ENCODE data around the gene DRP2. TPM values are rescaled to one million over a fixed set of nuclear protein-coding genes. Genes with fewer than 3 reads are reported as not detected.

The DRP2 gene
- total RNA-seq, 1 experiment from 2014 or later = 0.40 TPM

- POLR2A ChIA-PET = no interaction called here
- Mint-ChIP-seq H3K4me1 (ENCODE audit: insufficient read depth, unreplicated experiment) (no peaks in the 10 kb centered on the region), H3K27me3 (ENCODE audit: insufficient read depth, unreplicated experiment) (peaks cover 40% of the 10 kb centered on the region), H3K36me3 (ENCODE audit: insufficient read depth, unreplicated experiment) (no peaks in the 10 kb centered on the region), H3K4me3 (ENCODE audit: unreplicated experiment) (no peak overlapping the region), H3K9me3 (ENCODE audit: unreplicated experiment) (no peaks in the 10 kb centered on the region), H3K27ac (ENCODE audit: low read depth, unreplicated experiment) (no peak overlapping the region)
- no peak for TF ChIP-seq CTCF (IDR thresholded peaks at IDR 0.05; ENCODE audit: unreplicated experiment)
- CTCF ChIA-PET = interaction anchor here (0.6 kb wide), 1 partner anchor 27 kb away, joined by 3 read pairs; no protein-coding TSS in a partner anchor
- DNase-seq (ENCODE audit: unreplicated experiment) = no peak
- BruUV-seq (replicated peaks) = no TSS peak
- intact Hi-C loops (cut with micrococcal nuclease) = no loop called here
Observed at GRCh38 chrX:101190736-101191135, 28.9 kb upstream of the DRP2 start.

GRCh38 chrX:101191217-101191750 lies 28.3 kb upstream of the DRP2 start:
- ChIA-PET POLR2A (no interaction called here), CTCF (interaction anchor here (0.6 kb wide), 1 partner anchor 27 kb away, joined by 3 read pairs; no protein-coding TSS in a partner anchor)
- Mint-ChIP-seq H3K27ac (ENCODE audit: low read depth, unreplicated experiment) (no peak overlapping the region), H3K36me3 (ENCODE audit: insufficient read depth, unreplicated experiment) (no peaks in the 10 kb centered on the region), H3K4me1 (ENCODE audit: insufficient read depth, unreplicated experiment) (no peaks in the 10 kb centered on the region), H3K9me3 (ENCODE audit: unreplicated experiment) (no peaks in the 10 kb centered on the region), H3K4me3 (ENCODE audit: unreplicated experiment) (no peak overlapping the region), H3K27me3 (ENCODE audit: insufficient read depth, unreplicated experiment) (peaks cover 40% of the 10 kb centered on the region)
- intact Hi-C loops (cut with micrococcal nuclease) = no loop called here
- BruUV-seq (replicated peaks) = no TSS peak
- no peak for TF ChIP-seq CTCF (IDR thresholded peaks at IDR 0.05; ENCODE audit: unreplicated experiment)
- no peak for DNase-seq (ENCODE audit: unreplicated experiment)

- Mint-ChIP-seq H3K9me3 (ENCODE audit: unreplicated experiment) (no peaks in the 10 kb centered on the region), H3K27me3 (ENCODE audit: insufficient read depth, unreplicated experiment) (peaks cover 25% of the 10 kb centered on the region), H3K4me1 (ENCODE audit: insufficient read depth, unreplicated experiment) (no peaks in the 10 kb centered on the region), H3K36me3 (ENCODE audit: insufficient read depth, unreplicated experiment) (no peaks in the 10 kb centered on the region), H3K27ac (ENCODE audit: low read depth, unreplicated experiment) (no peak overlapping the region), H3K4me3 (ENCODE audit: unreplicated experiment) (no peak overlapping the region)
- TF ChIP-seq CTCF (IDR thresholded peaks at IDR 0.05; ENCODE audit: unreplicated experiment) = no peak
- intact Hi-C loops (cut with micrococcal nuclease) = no loop called here
- BruUV-seq (replicated peaks) = no TSS peak
- ChIA-PET CTCF (interaction anchor here (0.6 to 0.7 kb wide), 2 partner anchors 49 to 55 kb away, joined by 3 read pairs; no protein-coding TSS in a partner anchor), POLR2A (no interaction called here)
- DNase-seq (ENCODE audit: unreplicated experiment) = no peak
Observed at GRCh38 chrX:101195442-101196173, 24.0 kb upstream of the DRP2 start.

GRCh38 chrX:101203761-101204351 lies 15.7 kb upstream of the DRP2 start:
- no peak for TF ChIP-seq CTCF (IDR thresholded peaks at IDR 0.05; ENCODE audit: unreplicated experiment)
- no peak for DNase-seq (ENCODE audit: unreplicated experiment)
- ChIA-PET POLR2A (no interaction called here), CTCF (no interaction called here)
- Mint-ChIP-seq H3K9me3 (ENCODE audit: unreplicated experiment) (no peaks in the 10 kb centered on the region), H3K27ac (ENCODE audit: low read depth, unreplicated experiment) (no peak overlapping the region), H3K4me3 (ENCODE audit: unreplicated experiment) (no peak overlapping the region), H3K4me1 (ENCODE audit: insufficient read depth, unreplicated experiment) (no peaks in the 10 kb centered on the region), H3K36me3 (ENCODE audit: insufficient read depth, unreplicated experiment) (no peaks in the 10 kb centered on the region), H3K27me3 (ENCODE audit: insufficient read depth, unreplicated experiment) (peaks cover 33% of the 10 kb centered on the region)
- intact Hi-C loops (cut with micrococcal nuclease) = loop anchor here (10.0 kb wide), 1 partner anchor 519 kb away; no protein-coding TSS in a partner anchor
- no TSS peak for BruUV-seq (replicated peaks)
